UCSD-AML1 (cell line): ENCODE data around the gene TAAR9.
A peak's percentile ranks its signal among the peaks of the same experiment; 100 is the strongest.

Source experiments
- DNase-seq: peaks from one replicate; lab custom pipeline; 2025; ENCODE audit not compliant: unreplicated experiment; lab: John Stamatoyannopoulos, UW

The TAAR9 gene, protein sequence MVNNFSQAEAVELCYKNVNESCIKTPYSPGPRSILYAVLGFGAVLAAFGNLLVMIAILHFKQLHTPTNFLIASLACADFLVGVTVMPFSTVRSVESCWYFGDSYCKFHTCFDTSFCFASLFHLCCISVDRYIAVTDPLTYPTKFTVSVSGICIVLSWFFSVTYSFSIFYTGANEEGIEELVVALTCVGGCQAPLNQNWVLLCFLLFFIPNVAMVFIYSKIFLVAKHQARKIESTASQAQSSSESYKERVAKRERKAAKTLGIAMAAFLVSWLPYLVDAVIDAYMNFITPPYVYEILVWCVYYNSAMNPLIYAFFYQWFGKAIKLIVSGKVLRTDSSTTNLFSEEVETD

DNA sequence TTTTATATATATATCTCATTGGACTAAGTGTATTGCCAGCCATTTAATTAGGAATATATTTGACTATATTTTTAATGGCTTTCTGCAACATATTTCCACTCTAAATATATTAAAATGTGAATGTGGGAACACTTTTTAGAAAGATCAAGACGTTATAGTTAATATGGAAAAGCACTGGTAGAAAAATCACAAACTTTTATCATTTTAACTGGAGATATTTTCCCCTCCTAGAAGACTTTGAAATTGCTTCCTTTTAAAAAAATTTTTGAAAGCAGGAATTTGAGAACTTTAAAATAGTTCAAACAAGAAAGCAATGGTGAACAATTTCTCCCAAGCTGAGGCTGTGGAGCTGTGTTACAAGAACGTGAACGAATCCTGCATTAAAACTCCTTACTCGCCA is at the start of gene TAAR9:
Gene TAAR9 (plus strand): TSS at position 301 of the 400 bp plus-strand sequence. CDS start 13 bp downstream, at position 314.
- DNase-seq, result no peak

DNA sequence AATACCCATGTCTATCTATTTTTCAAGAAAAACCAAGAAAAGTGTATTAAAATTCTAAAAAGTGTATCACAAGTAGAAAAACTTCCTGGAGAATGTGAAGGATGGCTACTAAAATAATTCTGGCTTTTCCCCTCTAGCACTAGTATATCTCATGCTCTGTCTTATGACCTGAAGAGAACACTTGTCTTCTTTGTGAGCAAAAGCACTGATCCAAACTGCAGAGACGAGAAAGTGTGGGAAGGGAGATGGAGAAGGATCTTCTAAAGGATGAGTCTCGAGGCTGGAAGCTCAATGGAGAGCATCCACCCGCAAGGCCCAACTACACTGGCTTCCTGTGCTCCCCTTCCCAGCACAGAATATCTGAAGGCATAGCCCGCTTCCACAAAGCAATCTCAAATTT is 48.7 kb upstream of the TAAR9 start:
- DNase-seq, result no peak

DNA sequence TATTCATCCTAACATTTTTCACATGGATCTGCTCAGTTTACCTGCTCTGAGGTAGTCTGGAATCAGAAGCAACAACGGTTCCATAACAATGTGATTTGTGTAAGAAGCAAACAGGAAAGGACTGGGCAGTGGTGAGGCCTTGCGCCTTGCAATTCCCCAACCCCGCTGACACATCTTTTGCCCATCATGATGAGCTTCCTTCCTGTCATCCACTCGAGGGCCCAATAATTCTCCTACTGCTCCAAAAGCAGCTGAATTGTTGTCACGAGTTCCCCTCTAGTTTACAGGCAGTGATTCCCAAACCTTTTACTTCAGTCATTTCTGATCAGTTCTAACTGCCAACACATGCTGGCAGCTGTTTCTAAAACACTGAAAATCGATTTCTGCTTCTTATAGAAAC is 48.1 kb upstream of the TAAR9 start:
- no peak for DNase-seq

DNA sequence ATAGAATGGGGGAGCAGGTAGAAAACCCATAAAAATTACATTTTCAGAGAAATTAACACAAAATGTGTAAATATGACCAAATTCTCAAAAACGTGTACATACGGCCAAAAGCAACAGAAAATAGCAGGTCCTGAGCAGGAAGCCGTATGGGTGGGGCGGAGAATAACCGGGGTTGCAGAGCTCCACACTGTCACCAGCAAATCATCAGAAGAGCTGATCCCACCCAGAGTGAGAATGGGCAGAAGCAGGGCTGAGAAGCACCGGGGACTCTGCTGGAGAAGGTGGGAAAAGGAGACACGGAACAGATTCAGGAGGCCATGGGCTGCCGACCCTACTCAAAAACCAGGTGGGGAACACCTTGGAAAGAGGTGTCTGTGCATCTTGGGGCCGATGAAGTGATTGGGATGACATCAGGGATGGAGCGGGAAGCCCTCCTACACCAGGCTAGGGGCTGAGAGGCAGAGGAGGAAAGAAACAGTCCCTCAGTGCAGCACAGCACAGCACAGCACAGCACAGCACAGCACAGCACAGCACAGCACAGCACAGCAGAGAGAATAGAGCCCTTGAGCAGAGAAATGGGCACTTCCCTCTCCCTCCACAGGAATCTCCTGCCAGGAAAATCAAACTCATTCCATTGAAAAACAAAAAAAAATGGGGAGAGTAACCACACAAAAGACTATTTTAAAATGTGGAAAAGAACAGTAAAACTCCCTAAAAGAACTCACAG is 47.4 kb upstream of the TAAR9 start:
- DNase-seq, result no peak

DNA sequence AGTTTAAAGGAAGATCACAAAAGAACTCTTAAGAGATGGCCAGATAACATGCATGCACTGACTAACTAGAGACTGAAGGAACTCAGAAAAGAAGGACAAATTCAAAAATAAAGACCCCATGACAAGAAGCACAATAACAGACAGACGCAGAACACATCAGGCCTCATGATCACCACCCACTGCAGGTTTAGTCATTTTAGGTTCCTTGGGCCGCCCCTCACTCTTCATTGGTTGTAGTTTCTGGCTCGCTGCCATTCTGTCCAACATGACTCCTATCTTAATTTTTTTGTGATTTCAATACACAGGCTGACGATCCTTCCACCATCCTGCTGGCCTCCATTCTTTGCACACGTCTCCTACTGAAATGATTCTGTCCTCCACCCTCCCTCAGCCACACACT is 46.8 kb upstream of the TAAR9 start:
- DNase-seq, result no peak

DNA sequence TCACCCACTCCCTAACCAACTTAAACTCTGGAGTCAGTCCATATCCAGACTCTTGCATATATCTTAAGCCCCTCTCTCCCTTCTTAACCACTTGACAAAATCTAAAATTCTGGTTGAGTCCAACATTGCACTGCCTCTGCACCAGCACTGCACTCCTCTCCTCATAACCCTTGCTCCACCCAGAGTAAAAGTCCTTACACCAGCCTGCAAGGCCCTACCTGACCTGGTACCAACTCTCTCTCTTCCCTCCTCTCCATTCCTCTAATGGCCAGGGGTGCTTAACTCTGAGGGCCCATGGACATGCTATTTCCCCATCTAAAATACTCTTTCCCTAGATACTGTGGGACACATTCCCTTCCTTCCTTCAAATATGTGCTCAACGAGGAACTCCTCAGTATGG is 46.2 kb upstream of the TAAR9 start:
- DNase-seq, result no peak

DNA sequence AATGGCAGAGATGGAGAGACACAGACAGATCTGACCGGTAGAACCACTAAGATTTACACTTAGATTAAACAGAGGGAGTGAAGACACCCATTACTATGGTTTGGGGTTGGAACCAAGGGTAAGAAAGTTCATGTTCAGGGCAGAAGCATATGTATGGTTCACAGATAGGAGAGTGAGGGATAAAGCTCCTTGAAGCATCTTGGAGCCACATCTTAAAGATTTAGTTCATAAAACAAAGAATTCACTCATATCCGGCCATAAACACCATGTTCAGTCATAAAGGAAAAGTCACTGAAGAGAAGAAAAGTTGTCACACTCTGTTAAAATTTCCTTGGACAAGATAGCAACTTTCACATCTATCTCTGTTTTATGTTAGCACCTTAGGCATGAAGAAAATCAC is 43.1 kb upstream of the TAAR9 start:
- no peak for DNase-seq

DNA sequence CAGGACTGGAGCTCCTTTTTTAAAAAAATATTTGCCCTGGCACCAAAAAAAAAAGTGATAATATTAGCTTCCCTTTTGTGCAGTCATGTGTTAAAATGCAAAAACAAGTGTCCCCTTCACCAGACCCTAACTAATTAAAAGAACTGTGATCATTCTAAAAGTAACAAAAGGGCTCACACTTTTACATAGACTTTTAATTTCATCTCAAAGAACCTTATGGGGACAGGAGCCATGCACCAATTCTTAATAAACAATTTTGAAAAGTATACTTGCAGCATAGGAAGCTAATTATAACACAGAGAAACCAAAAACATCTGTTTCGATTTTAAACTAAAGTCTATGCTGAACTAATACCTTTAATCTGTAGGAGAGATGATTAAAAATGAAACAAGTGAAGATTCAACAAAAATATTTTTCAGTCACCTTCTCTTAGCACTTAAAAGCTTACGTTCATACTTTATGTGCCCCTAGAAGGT is 42.4 kb upstream of the TAAR9 start:
- DNase-seq, result no peak

DNA sequence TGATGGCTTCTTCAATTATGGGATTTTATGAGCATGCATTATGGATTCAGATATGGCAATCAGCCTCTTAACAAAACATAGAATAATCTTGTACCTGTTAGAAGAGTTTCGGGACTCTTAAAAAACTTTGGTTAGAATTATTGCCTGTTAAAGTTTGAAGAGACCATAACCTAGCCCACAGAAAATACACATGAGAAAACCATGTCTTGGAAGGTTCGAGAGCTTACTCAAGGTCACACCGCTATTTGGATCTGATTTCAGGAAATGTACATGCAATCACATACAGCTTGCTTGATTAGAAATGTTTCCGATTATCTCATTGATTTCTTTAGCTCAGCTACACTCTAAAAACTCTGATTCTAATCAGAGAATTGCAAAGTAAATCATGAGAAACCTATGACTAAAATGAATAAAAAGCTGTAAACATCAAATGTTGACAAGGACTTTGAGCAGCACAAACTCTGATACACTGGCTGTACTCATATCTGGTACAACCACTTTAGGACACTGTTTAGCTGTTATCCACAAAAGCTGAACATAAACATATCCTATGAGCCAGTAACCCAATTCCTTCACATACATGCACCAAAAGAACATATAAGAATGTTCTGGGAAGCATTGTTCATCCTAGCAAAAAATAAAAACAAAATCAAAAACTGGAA is 41.4 kb upstream of the TAAR9 start:
- no peak for DNase-seq

DNA sequence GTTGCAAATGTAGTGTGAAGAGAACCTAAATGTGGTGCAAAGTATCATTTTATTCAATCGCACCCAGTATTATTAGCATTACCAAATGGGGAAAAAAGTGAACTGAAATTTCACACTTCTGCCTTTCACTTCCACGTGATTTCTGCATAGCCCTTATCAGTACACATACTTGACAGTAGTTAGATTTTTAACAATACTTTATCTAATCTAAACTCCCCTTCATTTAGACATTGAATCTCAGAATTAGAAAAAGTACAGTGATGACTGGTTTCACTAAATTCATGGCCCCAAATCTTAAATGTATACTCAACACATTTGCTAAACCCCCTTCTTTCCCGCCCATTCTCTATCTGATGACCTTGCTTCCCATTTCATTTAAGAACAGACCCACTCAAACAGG is 39.4 kb upstream of the TAAR9 start:
- no peak for DNase-seq

DNA sequence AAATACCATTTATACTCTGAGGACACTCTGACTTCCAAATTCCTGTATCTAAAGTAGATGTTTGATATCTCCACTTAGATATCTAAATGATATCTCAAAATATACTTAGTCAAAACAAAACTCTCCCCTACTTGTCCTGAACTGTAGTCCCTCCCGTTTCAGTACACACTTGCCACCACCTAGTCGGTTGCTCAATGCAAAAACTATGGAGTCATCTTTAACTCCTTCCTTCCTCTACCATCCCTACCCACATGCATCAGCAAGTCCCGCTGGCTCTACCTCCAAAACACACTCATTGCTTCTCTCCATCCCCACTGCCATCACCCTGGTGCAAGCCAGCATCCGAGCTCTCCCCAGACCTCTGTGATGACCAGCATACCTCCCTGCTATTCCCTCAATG is 38.3 kb upstream of the TAAR9 start:
- DNase-seq, result no peak

DNA sequence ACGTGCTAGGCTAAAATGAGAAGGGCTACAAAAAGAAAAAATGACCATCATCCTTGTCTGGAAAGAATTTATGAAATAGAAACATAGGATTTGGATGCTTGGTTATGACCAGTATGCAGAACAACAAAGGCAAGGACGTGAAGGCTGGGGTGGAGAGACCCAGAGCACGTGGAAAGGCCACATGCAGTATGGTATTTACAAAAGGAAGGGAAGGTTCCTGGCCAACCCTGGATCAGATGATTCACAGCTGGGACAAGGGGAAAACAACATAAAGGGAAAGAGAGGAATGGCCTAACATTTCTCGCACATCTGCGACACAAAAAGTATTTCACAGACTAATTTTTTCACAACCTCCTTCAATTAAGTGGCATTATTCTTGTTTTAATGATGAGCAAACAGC is 33.3 kb upstream of the TAAR9 start:
- no peak for DNase-seq

DNA sequence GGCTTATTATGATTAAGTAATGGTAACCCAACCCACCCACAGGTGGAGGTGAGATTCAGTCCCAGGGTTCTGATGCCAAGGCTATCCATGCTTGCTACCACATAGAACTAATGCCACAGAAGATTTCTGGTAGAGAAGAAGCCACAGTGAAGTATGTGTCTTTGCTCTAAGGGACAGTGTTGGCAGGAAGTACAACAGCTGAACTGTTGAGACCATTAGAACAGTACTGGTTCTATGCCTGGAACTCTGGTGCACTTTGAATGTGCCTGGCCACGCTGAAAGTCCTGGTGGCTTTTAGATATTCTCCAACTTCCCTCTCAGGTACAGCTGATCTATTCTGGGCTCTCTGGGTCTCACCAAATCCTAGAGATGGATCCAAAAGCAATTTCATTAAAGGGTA is 32.9 kb upstream of the TAAR9 start:
- no peak for DNase-seq

DNA sequence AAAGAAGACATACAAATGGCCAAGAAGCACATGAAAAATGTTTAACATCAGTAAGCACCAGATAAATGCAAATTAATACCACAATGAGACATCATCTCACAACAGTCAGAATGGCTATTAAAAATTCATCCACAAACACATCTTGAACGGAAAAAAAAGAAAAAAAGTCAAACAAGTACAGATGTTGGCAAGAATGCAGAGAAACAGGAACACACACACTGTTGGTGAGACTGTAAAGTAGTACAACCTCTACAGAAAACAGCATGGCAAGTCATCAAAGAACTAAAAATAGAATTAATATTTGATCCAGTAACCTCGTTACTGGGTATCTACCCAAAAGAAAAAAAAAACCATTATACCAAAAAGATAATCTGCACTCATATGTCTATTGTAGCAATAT is 31.6 kb upstream of the TAAR9 start:
- no peak for DNase-seq

DNA sequence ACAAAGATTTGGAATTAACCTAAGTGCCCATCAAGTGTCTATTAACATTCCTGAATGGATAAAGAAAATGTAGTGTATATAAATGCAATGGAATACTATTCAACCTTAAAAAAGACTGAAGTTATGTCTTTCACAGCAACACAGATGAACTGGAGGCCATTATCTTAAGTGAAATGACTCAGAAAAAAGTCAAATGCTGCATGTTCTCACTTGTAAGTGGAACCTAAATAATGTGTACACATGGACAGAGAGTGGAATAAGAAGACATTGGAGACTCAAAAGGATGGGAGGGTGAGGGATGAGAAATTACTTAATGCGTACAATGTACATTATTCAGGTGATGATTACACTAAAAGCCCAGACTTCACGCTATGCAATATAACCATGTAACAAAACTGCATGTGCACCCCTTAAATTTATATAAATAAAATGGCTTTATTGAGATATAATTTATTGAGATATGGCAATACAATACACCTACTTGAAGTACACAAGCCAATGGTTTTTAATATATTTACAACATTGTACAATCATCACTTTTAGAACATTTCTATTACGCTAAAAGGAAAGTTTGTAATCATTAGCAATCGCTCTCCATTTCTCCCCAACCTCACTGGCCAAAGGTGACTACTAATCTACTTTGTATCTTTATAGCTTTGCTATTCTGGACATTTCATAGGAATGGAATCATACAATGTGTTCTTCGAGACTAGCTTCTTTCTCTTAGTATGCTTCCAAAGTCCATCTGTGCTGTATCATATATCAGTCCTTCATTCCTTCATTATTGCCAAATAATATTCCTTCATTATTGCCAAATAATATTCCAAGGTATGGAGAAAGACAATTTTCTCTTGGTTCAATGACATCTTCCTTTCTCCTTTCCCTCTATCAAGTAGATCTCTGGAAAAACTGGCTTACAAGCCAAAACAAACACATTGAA is 30.9 kb upstream of the TAAR9 start:
- DNase-seq, result no peak

DNA sequence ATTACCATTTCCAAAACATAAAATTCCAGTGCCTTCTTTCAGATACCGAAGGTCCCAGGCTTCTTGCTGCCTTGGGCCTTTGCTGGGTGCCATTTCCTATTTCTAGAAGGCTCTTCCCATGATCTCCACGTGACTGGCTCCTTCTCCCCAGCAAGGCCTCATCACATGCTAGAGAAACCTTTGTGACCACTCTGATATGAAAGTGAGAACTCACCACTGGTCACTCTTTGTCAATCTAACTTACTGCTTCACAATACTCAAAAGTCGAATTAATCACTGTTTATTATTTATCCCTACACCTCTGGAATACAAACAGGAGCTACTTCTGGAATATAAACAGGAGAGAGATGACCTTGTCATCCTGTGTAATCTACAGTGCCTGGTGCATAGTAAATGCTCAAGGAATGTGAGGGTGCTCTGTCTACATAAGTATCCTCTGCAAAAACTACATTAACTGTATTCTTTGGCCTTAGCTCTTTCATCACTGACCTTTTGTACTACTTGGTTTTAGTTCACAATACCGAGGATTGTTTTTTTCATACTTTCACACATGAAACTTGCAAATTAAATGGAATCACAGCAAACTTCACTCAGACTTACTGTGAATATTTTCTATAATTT is 26.8 kb upstream of the TAAR9 start:
- no peak for DNase-seq

DNA sequence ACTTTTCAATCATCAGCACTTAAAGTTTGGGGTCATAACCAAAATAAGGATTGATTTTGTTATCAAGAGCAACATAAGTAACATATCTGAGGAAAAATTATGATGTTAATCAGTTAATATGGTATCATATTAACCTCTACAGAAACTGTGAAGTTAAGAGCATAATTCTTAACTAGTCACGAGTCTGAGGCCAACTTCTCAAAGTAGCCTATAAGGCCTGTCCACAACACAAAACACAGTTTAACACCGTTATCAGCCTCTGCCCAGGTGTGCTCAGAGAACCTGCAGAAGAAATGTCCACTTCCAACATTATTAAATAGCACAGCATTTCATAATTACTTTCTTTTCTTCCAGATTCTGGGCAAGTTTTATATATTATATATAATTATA is 26.3 kb upstream of the TAAR9 start:
- DNase-seq, result no peak

DNA sequence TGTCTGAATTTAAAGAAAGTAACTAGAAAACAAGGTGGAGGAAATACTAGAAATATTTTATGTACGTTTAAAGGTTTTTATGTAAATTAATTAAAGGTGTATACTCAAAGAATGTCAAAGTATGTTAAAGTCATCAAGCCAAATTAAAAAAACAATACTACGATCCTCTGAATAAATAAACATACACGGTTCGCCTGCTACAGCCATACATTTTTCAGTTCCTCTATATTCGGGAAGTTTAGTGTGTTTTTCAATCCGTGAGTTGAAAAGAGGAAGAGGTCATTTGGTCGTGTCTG is 25.8 kb upstream of the TAAR9 start:
- DNase-seq, result no peak

DNA sequence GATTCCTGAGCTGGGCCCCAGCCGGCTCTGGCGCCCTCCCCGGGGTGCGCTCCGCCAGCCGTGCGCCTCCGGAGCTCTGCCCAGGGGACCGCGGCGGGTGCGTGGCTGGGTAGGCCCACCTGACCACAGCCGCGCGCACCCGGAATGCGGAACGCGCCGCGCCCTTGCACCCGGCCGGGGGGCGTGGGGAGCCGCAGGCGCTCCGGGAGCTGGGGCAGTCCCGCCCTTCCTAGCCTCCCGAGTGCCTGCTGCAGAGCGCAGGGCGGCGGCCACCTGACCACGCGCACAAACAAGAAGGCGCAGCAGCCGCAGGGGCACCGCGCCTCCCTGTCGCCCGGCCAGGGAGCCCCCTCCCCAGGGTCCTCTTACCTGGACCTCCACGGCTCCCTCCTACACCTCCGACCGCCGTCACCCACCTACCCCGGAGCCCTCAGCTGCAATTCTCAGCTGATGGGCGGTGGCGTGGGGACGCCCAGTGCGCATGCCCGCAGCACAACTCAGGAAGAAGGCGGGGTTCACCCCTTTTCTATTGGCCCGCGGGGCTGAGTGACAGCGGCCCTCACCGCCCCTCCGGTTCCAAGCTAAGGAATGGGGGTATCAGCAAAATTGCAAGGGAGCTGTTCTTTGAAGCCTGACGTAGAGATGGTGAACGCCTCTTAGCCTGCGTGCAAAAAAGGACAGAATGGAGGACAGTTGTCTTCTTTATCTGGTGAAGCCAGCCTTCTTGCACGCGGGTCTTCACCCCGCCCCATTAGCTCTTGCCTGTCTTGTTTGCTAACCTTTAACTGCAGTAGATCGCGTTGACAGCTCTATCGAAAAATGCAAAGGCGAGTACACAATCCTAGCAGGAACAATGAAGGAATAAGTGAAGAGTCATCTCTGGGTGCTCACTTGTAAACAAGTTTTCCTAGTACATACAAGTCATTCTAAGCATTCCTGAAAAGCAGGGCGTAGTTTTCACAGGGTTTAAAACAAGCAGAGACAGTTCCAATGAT is 25.1 kb upstream of the TAAR9 start, which contains the start of gene STX7:
Gene STX7 (minus strand): TSS at position 479 of the 995 bp plus-strand sequence. CDS start 9,586 bp downstream, outside the sequence.
- peak; percentile 90 for DNase-seq
